GM12873 (cell line): ENCODE measurements around the gene TFIP11.

Experiments
- TF ChIP-seq, protein P1 (sequence below): IDR thresholded peaks from 2 replicates; pipeline ENCODE4 v1.5.1; 2012; ENCODE audit warnings: low read depth, mild to moderate bottlenecking, moderate library complexity, low read length, control low read depth; ENCODE audit not compliant: insufficient read depth; ENCODE audit errors: missing control alignments

Gene TFIP11

DNA sequence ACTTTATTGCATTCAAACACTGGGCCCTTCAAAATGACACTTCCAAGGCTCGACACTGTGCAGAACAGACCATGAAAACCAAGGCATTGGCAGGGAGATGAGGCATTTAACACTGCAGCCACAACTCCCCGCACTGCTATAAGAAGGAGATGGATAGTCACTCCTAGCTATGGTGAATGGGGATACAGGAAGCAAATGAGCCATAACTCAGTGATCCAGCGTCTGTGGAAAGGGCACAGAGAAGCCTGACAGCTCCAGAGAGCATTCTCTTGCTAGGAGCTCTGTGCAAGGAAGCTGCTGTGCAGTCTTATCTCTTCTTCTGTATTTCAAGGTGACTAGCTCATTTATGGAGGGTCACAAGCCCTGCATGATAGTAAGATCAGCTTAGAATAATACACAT, 49.6 kb downstream of the TFIP11 start:
- TF ChIP-seq, protein P1, sequence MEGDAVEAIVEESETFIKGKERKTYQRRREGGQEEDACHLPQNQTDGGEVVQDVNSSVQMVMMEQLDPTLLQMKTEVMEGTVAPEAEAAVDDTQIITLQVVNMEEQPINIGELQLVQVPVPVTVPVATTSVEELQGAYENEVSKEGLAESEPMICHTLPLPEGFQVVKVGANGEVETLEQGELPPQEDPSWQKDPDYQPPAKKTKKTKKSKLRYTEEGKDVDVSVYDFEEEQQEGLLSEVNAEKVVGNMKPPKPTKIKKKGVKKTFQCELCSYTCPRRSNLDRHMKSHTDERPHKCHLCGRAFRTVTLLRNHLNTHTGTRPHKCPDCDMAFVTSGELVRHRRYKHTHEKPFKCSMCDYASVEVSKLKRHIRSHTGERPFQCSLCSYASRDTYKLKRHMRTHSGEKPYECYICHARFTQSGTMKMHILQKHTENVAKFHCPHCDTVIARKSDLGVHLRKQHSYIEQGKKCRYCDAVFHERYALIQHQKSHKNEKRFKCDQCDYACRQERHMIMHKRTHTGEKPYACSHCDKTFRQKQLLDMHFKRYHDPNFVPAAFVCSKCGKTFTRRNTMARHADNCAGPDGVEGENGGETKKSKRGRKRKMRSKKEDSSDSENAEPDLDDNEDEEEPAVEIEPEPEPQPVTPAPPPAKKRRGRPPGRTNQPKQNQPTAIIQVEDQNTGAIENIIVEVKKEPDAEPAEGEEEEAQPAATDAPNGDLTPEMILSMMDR: no peak

DNA sequence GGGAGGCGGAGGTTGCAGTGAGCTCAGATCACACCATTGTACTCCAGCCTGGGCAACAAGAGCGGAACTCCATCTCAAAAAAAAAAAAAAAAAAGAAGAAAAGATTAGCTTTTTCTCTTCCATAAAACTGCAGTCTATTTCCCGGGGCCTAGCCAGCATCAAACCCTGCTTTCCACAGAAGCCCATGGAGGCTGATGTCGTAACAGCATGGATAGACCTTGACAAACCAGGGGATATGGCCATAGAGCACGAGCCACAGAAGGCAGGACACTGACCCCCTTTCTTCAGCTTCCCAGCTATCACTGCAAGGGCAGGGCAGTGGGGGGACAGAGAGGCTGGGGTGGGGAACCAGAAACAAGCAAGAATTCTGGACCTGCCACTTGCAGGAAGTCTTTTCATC, 50.2 kb downstream of the TFIP11 start:
- TF ChIP-seq, protein P1: no peak

DNA sequence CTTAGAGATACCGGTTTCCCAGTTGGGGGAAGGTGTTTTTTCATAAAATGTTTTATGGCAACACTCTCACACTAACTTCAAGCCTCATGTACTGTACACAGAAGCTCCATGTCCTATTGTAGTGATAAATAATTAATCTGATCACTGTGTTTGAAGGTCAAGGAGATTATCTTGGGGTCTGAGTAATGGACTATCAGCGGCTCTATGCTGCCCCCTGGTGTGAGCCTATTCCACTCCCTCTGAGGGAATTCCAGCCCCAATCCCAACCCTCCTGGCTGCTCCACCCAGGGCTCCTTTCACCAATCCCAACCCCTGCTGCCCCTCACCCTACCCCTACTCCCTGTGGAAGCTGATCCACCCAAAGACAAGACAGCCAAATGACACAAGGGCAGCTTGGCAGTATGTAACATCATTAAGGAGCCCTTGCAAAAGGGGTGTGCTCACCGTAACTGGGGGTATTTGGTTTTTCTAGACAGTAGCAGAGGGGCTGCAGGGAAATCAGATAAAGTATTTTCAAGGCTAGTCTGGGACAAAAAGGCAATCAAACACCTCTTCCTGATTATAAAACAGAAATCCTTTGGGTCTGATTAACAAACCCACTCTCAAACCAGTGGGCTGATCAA, 51.0 kb downstream of the TFIP11 start:
- TF ChIP-seq, protein P1: peak; percentile 89

DNA sequence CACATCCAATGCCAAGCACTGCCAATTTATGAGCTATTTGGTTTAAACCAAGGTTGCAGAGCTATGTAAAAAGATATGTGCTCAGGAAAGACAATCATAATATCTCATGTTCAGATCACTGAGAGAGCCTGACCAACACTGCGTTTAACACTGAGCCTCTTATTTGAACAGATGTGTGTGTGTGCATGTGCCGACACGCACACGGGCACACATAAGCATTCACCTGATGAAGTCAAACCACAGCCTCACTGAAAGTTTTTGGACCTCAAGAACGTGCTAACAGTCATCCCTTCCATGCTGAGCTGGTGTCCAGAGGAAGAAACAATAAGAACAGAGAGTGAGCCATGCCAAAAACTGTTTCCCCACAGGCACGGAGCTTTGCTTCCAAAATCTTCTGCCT, 52.1 kb downstream of the TFIP11 start:
- TF ChIP-seq, protein P1: no peak

DNA sequence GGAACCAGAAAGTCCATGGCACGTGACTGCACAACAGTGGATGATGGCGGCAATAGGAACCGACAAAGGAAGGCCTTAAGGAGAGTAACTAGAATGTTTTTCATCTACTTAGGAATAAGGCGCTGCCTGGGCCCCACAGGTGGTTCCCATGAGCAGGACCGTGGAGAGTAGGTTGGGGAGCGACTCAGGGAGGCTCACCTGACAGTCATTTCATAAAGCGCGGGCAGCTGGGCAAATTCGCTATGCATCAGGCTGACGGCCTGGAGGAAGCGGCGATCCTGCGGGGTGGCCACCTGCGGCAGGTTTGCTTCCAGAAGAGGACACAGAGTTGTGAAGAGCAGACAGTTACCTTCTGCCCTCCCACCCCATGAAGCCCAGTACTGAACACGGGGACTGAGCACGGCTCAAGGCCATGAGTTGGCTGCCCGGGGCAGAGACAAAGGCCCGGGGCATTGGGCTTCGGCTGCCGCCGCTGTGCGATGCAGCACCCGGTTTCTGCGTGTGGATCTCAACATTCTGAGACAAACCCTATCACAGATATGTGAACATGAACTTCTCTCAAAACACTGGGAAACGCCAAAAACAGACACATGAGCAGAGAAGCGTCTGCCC, 54.5 kb downstream of the TFIP11 start:
- TF ChIP-seq, protein P1: no peak

DNA sequence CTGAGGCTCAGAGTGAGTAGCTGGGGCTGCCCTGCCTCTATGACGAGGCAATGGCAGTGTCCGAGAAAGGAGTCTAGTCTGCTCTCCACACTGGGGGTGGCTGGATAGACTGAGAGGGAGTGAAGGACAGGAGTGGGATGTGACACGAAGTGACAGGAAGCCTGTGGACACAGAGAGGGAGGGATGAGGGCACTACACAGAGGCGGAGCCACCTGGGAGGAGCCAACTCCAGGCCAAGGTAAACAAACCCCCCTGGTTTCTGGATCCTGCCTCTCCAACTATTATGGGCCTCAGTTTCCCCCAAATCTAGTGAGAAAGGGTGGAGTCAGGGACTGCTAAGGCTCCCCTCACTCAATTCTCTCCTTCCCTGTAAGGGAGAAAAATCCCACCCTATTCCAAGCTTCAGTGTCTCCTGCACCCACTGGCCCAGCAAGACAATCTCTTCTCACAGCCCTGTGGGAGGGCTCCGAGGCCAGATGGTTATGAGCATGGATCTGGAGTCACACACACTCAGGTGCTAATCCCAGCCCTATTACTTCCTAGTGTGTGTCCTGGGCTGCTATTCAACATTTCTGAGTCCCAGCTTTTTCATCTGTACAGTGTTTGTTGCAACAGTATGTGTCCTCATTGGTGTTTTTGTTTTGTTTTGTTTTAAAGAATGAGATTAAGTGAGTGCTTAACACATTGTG, 58.3 kb downstream of the TFIP11 start:
- TF ChIP-seq, protein P1: no peak

DNA sequence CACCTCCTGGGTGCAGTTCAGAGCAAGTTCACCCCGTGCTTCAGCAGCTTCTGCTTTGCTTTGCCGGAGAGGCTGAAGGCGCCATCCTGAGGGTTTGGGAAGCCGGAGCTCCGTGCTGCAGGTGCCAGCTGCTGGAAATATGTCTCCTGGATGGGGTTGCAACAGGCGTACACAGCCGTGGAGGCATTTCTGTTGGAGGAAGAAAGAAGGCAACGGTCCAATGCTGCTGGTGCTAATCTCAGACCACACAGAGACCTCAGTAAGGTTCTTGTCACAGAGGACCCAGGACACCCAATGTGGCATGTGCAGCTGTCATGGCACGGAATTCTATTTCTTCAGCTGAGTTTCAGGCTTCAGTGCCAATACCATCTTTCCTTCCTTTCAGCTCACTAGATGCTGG, 59.1 kb downstream of the TFIP11 start:
- TF ChIP-seq, protein P1: no peak
